HCT116 (cell line): Measurements from ENCODE around the gene MXI1. TPM values are rescaled to one million over a fixed set of nuclear protein-coding genes. Genes with fewer than 3 reads are reported as not detected.
"Not testable (repeated sequence)": the region's sequence is repeated elsewhere in the genome, so short reads cannot be mapped to it uniquely, and the experiment has no call there.

ENCODE experiments used
- ATAC-seq: fragments of 200-7000 bp; cut with Tn5 transposase; 2 replicates; pipeline ENCODE4 v1.9.1; 2020; ENCODE audit warnings: mild to moderate bottlenecking, moderate library complexity
- BruUV-seq: library from RNA; stranded (reverse); fragments of 400-500 nt; replicated peaks from 2 replicates; lab custom pipeline; 2021; lab: Mats Ljungman, UMichigan
- CTCF ChIA-PET: fragments of 300-600 bp; sonication (Branson Sonifier 250); formaldehyde crosslinking; loops from one replicate; lab custom pipeline; 2021; ENCODE audit warnings: antibody characterized with exemption; lab: Charles Lee
- POLR2A ChIA-PET: fragments of 300-600, 350-600 bp; sonication (Branson Sonifier 250); formaldehyde crosslinking; loops from one replicate; lab custom pipeline; 2021; ENCODE audit warnings: antibody characterized with exemption; lab: Charles Lee
- RAD21 ChIA-PET, 2 experiments: fragments of 300-600 bp; sonication (Branson Sonifier 250); formaldehyde crosslinking; loops; one replicate each; lab custom pipeline; 2023; ENCODE audit warnings: low total read pairs in 2 of 2; ENCODE audit not compliant: uncharacterized antibody in 2 of 2, unreplicated experiment in 2 of 2, low non-redundant PET in 1 of 2; lab: Charles Lee
- DNase-seq: peaks from one replicate; pipeline ENCODE4 v3.0.0-alpha.2; 2010; ENCODE audit warnings: low read depth, low spot score
- H2AFZ ChIP-seq: fragments of 200-600 bp; shearing (Covaris generic), sonication (generic); 2 replicates; pipeline ENCODE4 v1.6.1; 2017; ENCODE audit warnings: low read depth, mixed run types, mixed read lengths, antibody characterized with exemption, low read length; ENCODE audit not compliant: poor library complexity, severe bottlenecking
- H3K27ac ChIP-seq: 2 replicates; pipeline ENCODE4 v1.5.1; 2012; ENCODE audit warnings: low read depth, low read length
- H3K27me3 ChIP-seq: fragments of 200-600 bp; sonication (generic); 2 replicates; pipeline ENCODE4 v1.6.1; 2016; ENCODE audit warnings: mixed run types, low read length, mixed read lengths; ENCODE audit not compliant: insufficient read depth
- H3K36me3 ChIP-seq, 2 experiments: fragments of 200-500 bp in 1 of 2; fragments of 200-600 bp in 1 of 2; sonication (Bioruptor generic) in 1 of 2; sonication (generic) in 1 of 2; 2 replicates each; pipeline versions ENCODE4 v1.5.1 to v1.6.1; 2014 to 2016; ENCODE audit warnings: low read length in 2 of 2, inconsistent platforms in 1 of 2, mixed read lengths in 1 of 2, mixed run types in 1 of 2; ENCODE audit not compliant: insufficient read depth in 2 of 2, control insufficient read depth in 1 of 2
- H3K4me1 ChIP-seq, 2 experiments: fragments of 200-600 bp in 1 of 2; sonication (generic) in 1 of 2; 2 replicates each; pipeline versions ENCODE4 v1.5.1 to v1.6.1; 2012 to 2017; ENCODE audit warnings: low read length in 2 of 2, inconsistent platforms in 1 of 2, mild to moderate bottlenecking in 1 of 2, mixed read lengths in 1 of 2, mixed run types in 1 of 2, moderate library complexity in 1 of 2; ENCODE audit not compliant: insufficient read depth in 2 of 2, control insufficient read depth in 1 of 2
- H3K4me2 ChIP-seq: fragments of 200-600 bp; sonication (generic); 2 replicates; pipeline ENCODE4 v1.6.1; 2017; ENCODE audit warnings: mixed run types, low read length, mixed read lengths
- H3K4me3 ChIP-seq, 2 experiments: fragments of 200-600 bp in 1 of 2; sonication (generic) in 1 of 2; replicated peaks in 1 of 2; 2 replicates each; pipeline ENCODE4 v1.5.1; 2011 to 2016; ENCODE audit warnings: low read length in 2 of 2, control low read depth in 1 of 2, low read depth in 1 of 2, mild to moderate bottlenecking in 1 of 2, mixed read lengths in 1 of 2, mixed run types in 1 of 2
- H3K79me2 ChIP-seq: fragments of 200-600 bp; sonication (generic); 2 replicates; pipeline ENCODE4 v1.6.1; 2017; ENCODE audit warnings: mild to moderate bottlenecking, mixed run types, low read length, moderate library complexity, mixed read lengths; ENCODE audit not compliant: insufficient read depth
- H3K9ac ChIP-seq: fragments of 200-600 bp; sonication (generic); 2 replicates; pipeline ENCODE4 v1.6.1; 2016; ENCODE audit warnings: low read length, mixed read lengths
- H3K9me2 ChIP-seq: fragments of 200-600 bp; sonication (generic), shearing (Covaris generic); 2 replicates; pipeline ENCODE4 v1.6.1; 2017; ENCODE audit warnings: mixed run types, mild to moderate bottlenecking, moderate library complexity; ENCODE audit not compliant: insufficient read depth
- H3K9me3 ChIP-seq, 2 experiments: fragments of 200-500 bp in 1 of 2; fragments of 200-600 bp in 1 of 2; sonication (Bioruptor generic) in 1 of 2; sonication (generic) in 1 of 2; 2 replicates each; pipeline ENCODE4 v1.6.1; 2014 to 2017; ENCODE audit warnings: low read length in 2 of 2, mixed read lengths in 2 of 2, inconsistent platforms in 1 of 2, low read depth in 1 of 2, mild to moderate bottlenecking in 1 of 2, mixed run types in 1 of 2, moderate library complexity in 1 of 2; ENCODE audit not compliant: control insufficient read depth in 1 of 2, insufficient read depth in 1 of 2
- H4K20me1 ChIP-seq: fragments of 200-600 bp; sonication (generic), shearing (Covaris generic); 2 replicates; pipeline ENCODE4 v1.6.1; 2017; ENCODE audit warnings: mixed run types, mild to moderate bottlenecking, moderate library complexity; ENCODE audit not compliant: insufficient read depth
- CBX3 ChIP-seq: IDR thresholded peaks from 2 replicates; pipeline ENCODE4 v1.6.1; 2012; ENCODE audit warnings: low read depth
- CEBPB ChIP-seq: IDR thresholded peaks from 2 replicates; pipeline ENCODE4 v1.6.1; 2012; ENCODE audit warnings: low read depth
- EGR1 ChIP-seq: IDR thresholded peaks from 2 replicates; pipeline ENCODE4 v1.6.1; 2012; ENCODE audit warnings: low read depth
- EZH2 ChIP-seq: fragments of 200-600 bp; sonication (generic); IDR thresholded peaks from 2 replicates; pipeline ENCODE4 v1.6.1; 2017; ENCODE audit warnings: antibody characterized with exemption, mixed run types
- EZH2phosphoT487 ChIP-seq: fragments of 200-600 bp; IDR thresholded peaks from 2 replicates; pipeline ENCODE4 v1.6.1; 2018; ENCODE audit warnings: antibody characterized with exemption, borderline replicate concordance
- FOSL1 ChIP-seq: IDR thresholded peaks from 2 replicates; pipeline ENCODE4 v1.6.1; 2012; ENCODE audit warnings: low read depth
- JUND ChIP-seq: IDR thresholded peaks from 2 replicates; pipeline ENCODE4 v1.6.1; 2012
- POLR2A ChIP-seq: IDR thresholded peaks from 2 replicates; pipeline ENCODE4 v1.7.0; 2011; ENCODE audit warnings: borderline replicate concordance; ENCODE audit not compliant: insufficient read depth, insufficient read length; ENCODE audit errors: extremely low read depth
- POLR2AphosphoS5 ChIP-seq: IDR thresholded peaks from 2 replicates; pipeline ENCODE4 v1.6.1; 2011; ENCODE audit warnings: mild to moderate bottlenecking, low read depth, low read length, moderate library complexity
- RAD21 ChIP-seq: IDR thresholded peaks from 2 replicates; pipeline ENCODE4 v1.6.1; 2012; ENCODE audit warnings: low read depth, mild to moderate bottlenecking
- YY1 ChIP-seq: IDR thresholded peaks from 2 replicates; pipeline ENCODE4 v1.6.1; 2011; ENCODE audit warnings: low read length, low read depth, moderate library complexity, mild to moderate bottlenecking; ENCODE audit not compliant: insufficient replicate concordance; ENCODE audit errors: extremely low read depth
- ZFX ChIP-seq: fragments of 450-650 bp; IDR thresholded peaks from 2 replicates; pipeline ENCODE4 v1.6.1; 2017
- ZNF274 ChIP-seq: fragments of 200-500 bp; sonication (Bioruptor generic); IDR thresholded peaks from 2 replicates; pipeline ENCODE4 v1.6.1; 2014; ENCODE audit warnings: mild to moderate bottlenecking, low read depth, low read length, inconsistent platforms
- intact Hi-C: fragments of 100-400 bp; cut with micrococcal nuclease; formaldehyde crosslinking; loops from 2 replicates; pipeline ENCODE4 v1.10.0; 2022
- total RNA-seq: library from RNA; stranded (reverse); gene quantifications from one replicate; pipeline ENCODE4 v1.2.1, GENCODE V29; 2021; ENCODE audit not compliant: unreplicated experiment
- TF ChIP-seq, protein P1 (sequence below): IDR thresholded peaks from 2 replicates; pipeline ENCODE4 v1.6.1; 2012
- TF ChIP-seq, protein P2 (sequence below): IDR thresholded peaks from 2 replicates; pipeline ENCODE4 v1.6.1; 2011; ENCODE audit warnings: mild to moderate bottlenecking, low read length, moderate library complexity; ENCODE audit not compliant: insufficient replicate concordance; ENCODE audit errors: extremely low read depth

Gene MXI1
- total RNA-seq, 1 experiment from 2014 or later: 57.0 TPM

DNA sequence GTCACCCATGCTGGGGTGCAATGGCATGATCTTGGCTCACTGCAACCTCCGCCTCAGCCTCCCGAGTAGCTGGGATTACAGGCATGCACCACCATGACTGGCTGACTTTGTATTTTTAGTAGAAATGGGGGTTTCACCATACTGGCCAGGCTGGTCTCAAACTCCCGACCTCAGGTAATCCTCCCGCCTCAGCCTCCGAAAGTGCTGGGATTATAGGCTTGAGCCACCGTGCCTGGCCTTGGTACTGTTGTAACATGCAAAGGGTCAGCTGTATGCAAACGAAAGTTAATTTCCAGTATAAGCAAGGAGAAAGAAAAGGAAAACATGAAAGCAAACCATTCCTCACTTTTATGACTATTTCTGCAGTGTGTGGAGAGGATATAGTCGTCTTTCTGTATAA lies 6.4 kb upstream of the MXI1 start:
- H3K27me3 ChIP-seq, ATAC-seq, intact Hi-C loops, H3K9me3 ChIP-seq, CTCF ChIA-PET, H3K4me1 ChIP-seq, H3K9me2 ChIP-seq, POLR2A ChIA-PET, BruUV-seq, H3K9ac ChIP-seq, H3K4me3 ChIP-seq, H3K79me2 ChIP-seq, DNase-seq, H4K20me1 ChIP-seq, H3K4me2 ChIP-seq, H3K27ac ChIP-seq, H3K36me3 ChIP-seq, H2AFZ ChIP-seq: not testable (repeated sequence)
- RAD21 ChIA-PET: interaction anchor here in 1 of 2 experiments (0.6 kb wide), 1 partner anchor 10 kb away, joined by 3 read pairs; no protein-coding TSS in a partner anchor

DNA sequence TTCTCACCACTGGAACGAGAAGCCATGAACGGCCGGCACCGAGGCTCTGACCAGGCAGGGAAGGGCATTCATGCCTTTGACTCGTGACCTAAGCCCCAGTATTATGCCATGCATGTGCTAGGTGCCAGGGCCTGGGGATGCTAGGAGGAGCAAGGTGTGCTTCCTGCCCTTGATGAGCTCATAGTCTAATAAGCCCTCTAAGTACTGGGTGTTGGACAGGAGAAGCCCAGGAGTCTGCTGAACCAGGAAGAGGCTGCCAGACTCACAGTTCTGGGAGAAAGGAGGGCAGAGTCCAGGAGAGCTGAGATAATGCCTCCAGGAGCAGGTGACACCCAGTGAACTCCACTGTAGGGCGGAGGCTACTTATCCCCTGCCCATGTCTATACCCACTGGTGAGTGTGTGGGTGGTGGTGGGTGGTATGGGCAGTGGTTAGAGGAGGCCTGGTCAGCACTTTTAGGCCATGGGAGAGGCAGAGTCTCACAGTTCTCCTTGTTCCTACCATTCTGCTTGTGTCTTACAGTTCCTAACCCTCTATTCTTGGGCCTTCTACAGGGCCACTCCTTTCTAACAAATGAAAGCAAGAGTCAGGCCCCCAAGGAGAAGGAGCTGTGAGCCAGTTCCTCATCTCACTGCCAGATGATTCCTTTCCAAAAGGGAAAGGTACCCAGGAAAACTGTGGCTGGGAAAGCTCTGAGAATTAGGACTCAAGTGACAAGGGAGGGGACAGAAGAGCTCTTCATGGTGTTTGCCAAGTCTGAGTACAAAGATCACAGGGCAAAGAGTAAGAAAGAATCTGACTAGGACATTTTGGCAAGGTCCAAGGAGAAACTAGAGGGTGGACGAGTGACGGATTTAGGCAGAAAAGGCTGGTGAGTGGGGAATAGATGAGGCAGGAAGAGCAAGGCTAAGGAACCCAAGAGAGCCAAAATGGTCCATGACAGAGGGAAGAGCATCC lies 3.6 kb upstream of the MXI1 start:
- Histone ChIP-seq H3K27me3 (no peaks in the 10 kb centered on the region), H3K4me2 (no peak overlapping the region), H3K27ac (no peak overlapping the region), H3K9me3 (no peaks in the 10 kb centered on the region), H3K9me2 (no peaks in the 10 kb centered on the region), H3K36me3 (no peaks in the 10 kb centered on the region), H3K9ac (no peak overlapping the region), H2AFZ (no peak overlapping the region), H3K4me1 (peaks cover 6 to 21% of the 10 kb centered on the region in 2 experiments; a peak in 3 of 4 replicates), H3K4me3 (no peak overlapping the region), H3K79me2 (no peaks in the 10 kb centered on the region), H4K20me1 (no peaks in the 10 kb centered on the region)
- intact Hi-C loops: no loop called here
- ChIA-PET CTCF (no interaction called here), RAD21 (no interaction called here), POLR2A (interaction anchor here (0.9 kb wide), 1 partner anchor 8 kb away, joined by 3 read pairs; no protein-coding TSS in a partner anchor)
- DNase-seq: no peak
- no peak for ATAC-seq
- BruUV-seq: no TSS peak
- TF ChIP-seq RAD21 (no peak), ZFX (no peak), YY1 (no peak), CBX3 (no peak), EGR1 (no peak), JUND (no peak), CEBPB (no peak), FOSL1 (no peak), ZNF274 (no peak), EZH2phosphoT487 (no peak), EZH2 (no peak), POLR2A (no peak), POLR2AphosphoS5 (no peak)
- TF ChIP-seq, protein P1, sequence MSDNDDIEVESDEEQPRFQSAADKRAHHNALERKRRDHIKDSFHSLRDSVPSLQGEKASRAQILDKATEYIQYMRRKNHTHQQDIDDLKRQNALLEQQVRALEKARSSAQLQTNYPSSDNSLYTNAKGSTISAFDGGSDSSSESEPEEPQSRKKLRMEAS: no peak
- TF ChIP-seq, protein P2, sequence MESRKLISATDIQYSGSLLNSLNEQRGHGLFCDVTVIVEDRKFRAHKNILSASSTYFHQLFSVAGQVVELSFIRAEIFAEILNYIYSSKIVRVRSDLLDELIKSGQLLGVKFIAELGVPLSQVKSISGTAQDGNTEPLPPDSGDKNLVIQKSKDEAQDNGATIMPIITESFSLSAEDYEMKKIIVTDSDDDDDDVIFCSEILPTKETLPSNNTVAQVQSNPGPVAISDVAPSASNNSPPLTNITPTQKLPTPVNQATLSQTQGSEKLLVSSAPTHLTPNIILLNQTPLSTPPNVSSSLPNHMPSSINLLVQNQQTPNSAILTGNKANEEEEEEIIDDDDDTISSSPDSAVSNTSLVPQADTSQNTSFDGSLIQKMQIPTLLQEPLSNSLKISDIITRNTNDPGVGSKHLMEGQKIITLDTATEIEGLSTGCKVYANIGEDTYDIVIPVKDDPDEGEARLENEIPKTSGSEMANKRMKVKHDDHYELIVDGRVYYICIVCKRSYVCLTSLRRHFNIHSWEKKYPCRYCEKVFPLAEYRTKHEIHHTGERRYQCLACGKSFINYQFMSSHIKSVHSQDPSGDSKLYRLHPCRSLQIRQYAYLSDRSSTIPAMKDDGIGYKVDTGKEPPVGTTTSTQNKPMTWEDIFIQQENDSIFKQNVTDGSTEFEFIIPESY: no peak
